ENCODE measurements around the gene DACH1. TPM values are rescaled to one million over a fixed set of nuclear protein-coding genes. Genes with fewer than 3 reads are reported as not detected.

DACH1 gene
- total and polyA plus RNA-seq, 2 of the 8 experiments (the other 6 are each of a cell fraction or from before 2014, with no cell fraction given): 0.12 to 0.67 TPM

GRCh38 chr13:71870100-71870499 is 3.1 kb upstream of the DACH1 start:
- ChIA-PET CTCF (ENCODE audit: partially characterized antibody) (interaction anchor here (0.8 to 3.6 kb wide), 2 partner anchors 9 to 109 kb away, joined by 5 to 24 read pairs; no protein-coding TSS in a partner anchor), POLR2A (ENCODE audit: partially characterized antibody) (no interaction called here)
- FAIRE-seq (no peak), DNase-seq (ENCODE audit: low read depth in 1 of 2, low spot score in 2 of 2) (no peak)
- H4K5ac ChIP-seq (ENCODE audit: insufficient read length, low read depth, low read length): no peak overlapping the region
- peak overlapping the region; percentile 51 to 70 for H3K4me2 ChIP-seq (ENCODE audit: insufficient read depth in 1 of 2, low read depth in 2 of 2, low read length in 2 of 2)
- no peak overlapping the region for H2BK15ac ChIP-seq (ENCODE audit: low read length)
- H4K91ac ChIP-seq (replicated peaks; ENCODE audit: insufficient read length, low read length): no peak overlapping the region
- H3K18ac ChIP-seq (ENCODE audit: extremely low read depth, low read length): no peak overlapping the region
- H3K79me1 ChIP-seq (ENCODE audit: low read depth, low read length): no peaks in the 10 kb centered on the region
- H3K27ac ChIP-seq (ENCODE audit: low read depth, low read length): no peak overlapping the region
- H3K9ac ChIP-seq (replicated peaks in 1 of 4; ENCODE audit: extremely low read depth in 1 of 4, low read depth in 3 of 4, low read length in 3 of 4): no peak overlapping the region
- no peak overlapping the region for H4K8ac ChIP-seq (ENCODE audit: extremely low read depth, insufficient read depth, low read length)
- H3K36me3 ChIP-seq (ENCODE audit: control insufficient read depth in 2 of 4, insufficient read depth in 4 of 4, low read length in 3 of 4): no peaks in the 10 kb centered on the region
- peaks cover 19% of the 10 kb centered on the region; the same call in 1 of the 2 replicates for H3K23me2 ChIP-seq (ENCODE audit: low read depth, low read length)
- 13% methylated on average over 5 of the region's 8 CpGs; no CpG with 5 or more reads in 1 of the 2 experiments for WGBS, 2 experiments (ENCODE audit: extremely low coverage in 1 of 2, insufficient coverage in 1 of 2, insufficient read length in 1 of 2, insufficient replicate concordance in 2 of 2, low coverage in 1 of 2, low lambda C conversion rate in 2 of 2, missing lambda C conversion rate in 1 of 2)
- no peak overlapping the region for H2BK5ac ChIP-seq (ENCODE audit: low read depth, low read length)
- H2AK5ac ChIP-seq (ENCODE audit: low read depth, low read length): no peak overlapping the region
- peak overlapping the region in 3 of 4 experiments; percentile 3 to 51 (median 5); a peak in 3 of 8 replicates for H3K4me3 ChIP-seq (ENCODE audit: extremely low read depth in 1 of 4, insufficient read depth in 2 of 4, low read depth in 3 of 4, low read length in 4 of 4)
- no peak overlapping the region for H2BK120ac ChIP-seq (replicated peaks; ENCODE audit: low read depth, low read length)
- H3K9me3 ChIP-seq (ENCODE audit: insufficient read depth in 2 of 2, low read depth in 1 of 2, low read length in 1 of 2): no peaks in the 10 kb centered on the region
- H3K4ac ChIP-seq (replicated peaks; ENCODE audit: insufficient read length, low read depth, low read length): no peak overlapping the region
- no peaks in the 10 kb centered on the region for H4K20me1 ChIP-seq (replicated peaks in 1 of 2; ENCODE audit: control insufficient read depth in 1 of 2, insufficient read depth in 2 of 2, low read length in 2 of 2)
- H2BK12ac ChIP-seq (ENCODE audit: low read depth, low read length): no peak overlapping the region
- no peak overlapping the region for H2BK20ac ChIP-seq (ENCODE audit: low read length)
- H3K4me1 ChIP-seq (replicated peaks in 1 of 4; ENCODE audit: control insufficient read depth in 3 of 4, insufficient read depth in 4 of 4, low read length in 3 of 4): peaks cover 0 to 3% (median 2%) of the 10 kb centered on the region in 4 experiments; a peak in 5 of 7 replicates
- H3K56ac ChIP-seq (replicated peaks; ENCODE audit: insufficient read length, low read depth, low read length): no peak overlapping the region
- H3K79me2 ChIP-seq (ENCODE audit: control insufficient read depth in 1 of 2, insufficient read depth in 2 of 2, low read length in 2 of 2): no peaks in the 10 kb centered on the region
- H2AFZ ChIP-seq (ENCODE audit: low read length): no peak overlapping the region
- H3K14ac ChIP-seq (ENCODE audit: insufficient read length): no peak overlapping the region
- H3K23ac ChIP-seq (ENCODE audit: insufficient read length): no peak overlapping the region
- peaks cover 9 to 43% (median 34%) of the 10 kb centered on the region in 4 experiments for H3K27me3 ChIP-seq (replicated peaks in 1 of 4; ENCODE audit: control insufficient read depth in 3 of 4, extremely low read depth in 1 of 4, insufficient read depth in 3 of 4, low read length in 3 of 4)
- TF ChIP-seq FOSL1 (IDR thresholded peaks at IDR 0.05; ENCODE audit: insufficient read depth, low read depth, low read length) (no peak), SUZ12 (IDR thresholded peaks at IDR 0.05; ENCODE audit: low read length) (no peak), RAD21 (IDR thresholded peaks at IDR 0.05 in 1 of 2, conservative IDR thresholded peaks at IDR 0.05 in 1 of 2; ENCODE audit: low read depth in 2 of 2, low read length in 2 of 2) (no peak), BCL11A (IDR thresholded peaks at IDR 0.05; ENCODE audit: low read depth in 2 of 2, low read length in 2 of 2) (no peak)

Measured in H1 (cell line).